ENCODE results near the gene UGT1A10. TPM values are rescaled to one million over a fixed set of nuclear protein-coding genes. Genes with fewer than 3 reads are reported as not detected.

UGT1A10 gene
- total and polyA plus RNA-seq, 12 donors, result not detected

GRCh38 chr2:233656443-233656842, 20.2 kb downstream of the UGT1A10 start:
- no peak overlapping the region for H3K27ac ChIP-seq
- H3K9me3 ChIP-seq, result peaks cover 0 to 3% (median 0%) of the 10 kb centered on the region in 11 donors
- intact Hi-C loops (cut with DNase I), result no loop called here
- ATAC-seq, result no peak
- no peaks in the 10 kb centered on the region for H3K36me3 ChIP-seq
- no peak for TF ChIP-seq CTCF (IDR thresholded peaks at IDR 0.05)
- H3K4me3 ChIP-seq, result no peak overlapping the region
- 89 to 90% methylated on average over 10 of the region's 10 CpGs for WGBS, 2 donors
- no peak for DNase-seq
- H3K27me3 ChIP-seq, result peaks cover 0 to 8% (median 0%) of the 10 kb centered on the region in 7 donors
- H3K4me1 ChIP-seq, result no peaks in the 10 kb centered on the region

- no peaks in the 10 kb centered on the region for H3K36me3 ChIP-seq
- intact Hi-C loops (cut with DNase I), result no loop called here
- DNase-seq (no peak), ATAC-seq (no peak)
- H3K27me3 ChIP-seq, result peaks cover 0 to 6% (median 0%) of the 10 kb centered on the region in 7 donors
- TF ChIP-seq CTCF (IDR thresholded peaks at IDR 0.05), result no peak
- H3K27ac ChIP-seq, result no peak overlapping the region
- no peak overlapping the region for H3K4me3 ChIP-seq
- H3K9me3 ChIP-seq, result peaks cover 0 to 4% (median 0%) of the 10 kb centered on the region in 11 donors
- no peaks in the 10 kb centered on the region for H3K4me1 ChIP-seq
These were observed 22.4 kb downstream of the UGT1A10 start for GRCh38 chr2:233658610-233659009.

- no peak for ATAC-seq
- WGBS, 2 donors, result 17 to 33% methylated on average over 1 of the region's 1 CpG
- no peak for TF ChIP-seq CTCF (IDR thresholded peaks at IDR 0.05)
These were observed 27.7 kb downstream of the UGT1A10 start for GRCh38 chr2:233663911-233664310.

GRCh38 chr2:233668605-233669260, 32.5 kb downstream of the UGT1A10 start:
- ATAC-seq, result no peak
- DNase-seq, result no peak
- no peaks in the 10 kb centered on the region for H3K4me1 ChIP-seq
- H3K27me3 ChIP-seq, result peaks cover 0 to 10% (median 0%) of the 10 kb centered on the region in 7 donors
- H3K4me3 ChIP-seq, result no peak overlapping the region
- intact Hi-C loops (cut with DNase I), result no loop called here
- H3K27ac ChIP-seq, result no peak overlapping the region
- TF ChIP-seq CTCF (IDR thresholded peaks at IDR 0.05), result no peak
- H3K9me3 ChIP-seq, result peaks cover 0 to 10% (median 0%) of the 10 kb centered on the region in 11 donors
- WGBS, 2 donors, result 92 to 95% methylated on average over 4 of the region's 4 CpGs
- no peaks in the 10 kb centered on the region for H3K36me3 ChIP-seq

More at GRCh38 chr2:233663911-233664310, 27.7 kb downstream of the UGT1A10 start:
- DNase-seq, result no peak
- Histone ChIP-seq H3K4me1 (no peaks in the 10 kb centered on the region), H3K4me3 (no peak overlapping the region), H3K27ac (no peak overlapping the region), H3K9me3 (peaks cover 0 to 10% (median 0%) of the 10 kb centered on the region in 11 donors), H3K36me3 (no peaks in the 10 kb centered on the region), H3K27me3 (peaks cover 0 to 11% (median 0%) of the 10 kb centered on the region in 7 donors)
- intact Hi-C loops (cut with DNase I), result no loop called here
